ENCODE measurements around the gene RGL1. TPM values are rescaled to one million over a fixed set of nuclear protein-coding genes. Genes with fewer than 3 reads are reported as not detected.

RGL1 gene
- total and polyA plus RNA-seq, 9 of the 15 experiments (the other 6 are each of a cell fraction or from before 2014, with no cell fraction given) = under 0.01 to 0.07 (median 0.04) TPM

DNA sequence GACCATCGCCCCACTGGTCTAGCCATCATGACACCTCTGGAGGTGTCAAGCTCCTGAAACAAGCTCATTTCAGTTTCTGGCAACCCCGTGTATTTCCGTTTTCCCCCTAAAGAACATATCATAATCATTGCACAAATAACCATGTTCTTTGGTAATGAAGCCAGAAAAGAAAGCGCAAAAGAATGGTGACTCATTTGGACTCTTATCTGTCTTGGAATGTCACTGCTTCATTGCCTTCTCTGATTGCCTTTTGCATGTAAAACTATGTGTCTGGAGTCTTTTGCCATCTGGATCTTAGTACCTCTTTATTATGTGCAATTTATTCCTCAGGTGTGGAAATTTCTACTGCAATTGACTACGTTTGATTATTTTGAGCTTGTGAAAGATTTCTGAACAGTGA lies 122.1 kb downstream of the RGL1 start (continued):
- TF ChIP-seq, protein P1, sequence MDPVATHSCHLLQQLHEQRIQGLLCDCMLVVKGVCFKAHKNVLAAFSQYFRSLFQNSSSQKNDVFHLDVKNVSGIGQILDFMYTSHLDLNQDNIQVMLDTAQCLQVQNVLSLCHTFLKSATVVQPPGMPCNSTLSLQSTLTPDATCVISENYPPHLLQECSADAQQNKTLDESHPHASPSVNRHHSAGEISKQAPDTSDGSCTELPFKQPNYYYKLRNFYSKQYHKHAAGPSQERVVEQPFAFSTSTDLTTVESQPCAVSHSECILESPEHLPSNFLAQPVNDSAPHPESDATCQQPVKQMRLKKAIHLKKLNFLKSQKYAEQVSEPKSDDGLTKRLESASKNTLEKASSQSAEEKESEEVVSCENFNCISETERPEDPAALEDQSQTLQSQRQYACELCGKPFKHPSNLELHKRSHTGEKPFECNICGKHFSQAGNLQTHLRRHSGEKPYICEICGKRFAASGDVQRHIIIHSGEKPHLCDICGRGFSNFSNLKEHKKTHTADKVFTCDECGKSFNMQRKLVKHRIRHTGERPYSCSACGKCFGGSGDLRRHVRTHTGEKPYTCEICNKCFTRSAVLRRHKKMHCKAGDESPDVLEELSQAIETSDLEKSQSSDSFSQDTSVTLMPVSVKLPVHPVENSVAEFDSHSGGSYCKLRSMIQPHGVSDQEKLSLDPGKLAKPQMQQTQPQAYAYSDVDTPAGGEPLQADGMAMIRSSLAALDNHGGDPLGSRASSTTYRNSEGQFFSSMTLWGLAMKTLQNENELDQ (CRISPR knock-in tag; IDR thresholded peaks at IDR 0.05; ENCODE audit: borderline replicate concordance) = no peak
- TF ChIP-seq SOX6 (IDR thresholded peaks at IDR 0.05) (no peak), CBX5 (IDR thresholded peaks at IDR 0.05; ENCODE audit: borderline replicate concordance, low read depth) (no peak), ZBTB1 (CRISPR knock-in tag; IDR thresholded peaks at IDR 0.05; ENCODE audit: borderline replicate concordance, low read depth) (no peak), TRIM28 (IDR thresholded peaks at IDR 0.05) (no peak), ZNF212 (CRISPR knock-in tag; IDR thresholded peaks at IDR 0.05) (no peak)
- TF ChIP-seq, protein P2, sequence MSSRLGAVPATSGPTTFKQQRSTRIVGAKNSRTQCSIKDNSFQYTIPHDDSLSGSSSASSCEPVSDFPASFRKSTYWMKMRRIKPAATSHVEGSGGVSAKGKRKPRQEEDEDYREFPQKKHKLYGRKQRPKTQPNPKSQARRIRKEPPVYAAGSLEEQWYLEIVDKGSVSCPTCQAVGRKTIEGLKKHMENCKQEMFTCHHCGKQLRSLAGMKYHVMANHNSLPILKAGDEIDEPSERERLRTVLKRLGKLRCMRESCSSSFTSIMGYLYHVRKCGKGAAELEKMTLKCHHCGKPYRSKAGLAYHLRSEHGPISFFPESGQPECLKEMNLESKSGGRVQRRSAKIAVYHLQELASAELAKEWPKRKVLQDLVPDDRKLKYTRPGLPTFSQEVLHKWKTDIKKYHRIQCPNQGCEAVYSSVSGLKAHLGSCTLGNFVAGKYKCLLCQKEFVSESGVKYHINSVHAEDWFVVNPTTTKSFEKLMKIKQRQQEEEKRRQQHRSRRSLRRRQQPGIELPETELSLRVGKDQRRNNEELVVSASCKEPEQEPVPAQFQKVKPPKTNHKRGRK (tag; IDR thresholded peaks at IDR 0.05) = no peak
- TF ChIP-seq, protein P3, sequence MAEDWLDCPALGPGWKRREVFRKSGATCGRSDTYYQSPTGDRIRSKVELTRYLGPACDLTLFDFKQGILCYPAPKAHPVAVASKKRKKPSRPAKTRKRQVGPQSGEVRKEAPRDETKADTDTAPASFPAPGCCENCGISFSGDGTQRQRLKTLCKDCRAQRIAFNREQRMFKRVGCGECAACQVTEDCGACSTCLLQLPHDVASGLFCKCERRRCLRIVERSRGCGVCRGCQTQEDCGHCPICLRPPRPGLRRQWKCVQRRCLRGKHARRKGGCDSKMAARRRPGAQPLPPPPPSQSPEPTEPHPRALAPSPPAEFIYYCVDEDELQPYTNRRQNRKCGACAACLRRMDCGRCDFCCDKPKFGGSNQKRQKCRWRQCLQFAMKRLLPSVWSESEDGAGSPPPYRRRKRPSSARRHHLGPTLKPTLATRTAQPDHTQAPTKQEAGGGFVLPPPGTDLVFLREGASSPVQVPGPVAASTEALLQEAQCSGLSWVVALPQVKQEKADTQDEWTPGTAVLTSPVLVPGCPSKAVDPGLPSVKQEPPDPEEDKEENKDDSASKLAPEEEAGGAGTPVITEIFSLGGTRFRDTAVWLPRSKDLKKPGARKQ (CRISPR knock-in tag; IDR thresholded peaks at IDR 0.05) = no peak
- TF ChIP-seq, protein P4, sequence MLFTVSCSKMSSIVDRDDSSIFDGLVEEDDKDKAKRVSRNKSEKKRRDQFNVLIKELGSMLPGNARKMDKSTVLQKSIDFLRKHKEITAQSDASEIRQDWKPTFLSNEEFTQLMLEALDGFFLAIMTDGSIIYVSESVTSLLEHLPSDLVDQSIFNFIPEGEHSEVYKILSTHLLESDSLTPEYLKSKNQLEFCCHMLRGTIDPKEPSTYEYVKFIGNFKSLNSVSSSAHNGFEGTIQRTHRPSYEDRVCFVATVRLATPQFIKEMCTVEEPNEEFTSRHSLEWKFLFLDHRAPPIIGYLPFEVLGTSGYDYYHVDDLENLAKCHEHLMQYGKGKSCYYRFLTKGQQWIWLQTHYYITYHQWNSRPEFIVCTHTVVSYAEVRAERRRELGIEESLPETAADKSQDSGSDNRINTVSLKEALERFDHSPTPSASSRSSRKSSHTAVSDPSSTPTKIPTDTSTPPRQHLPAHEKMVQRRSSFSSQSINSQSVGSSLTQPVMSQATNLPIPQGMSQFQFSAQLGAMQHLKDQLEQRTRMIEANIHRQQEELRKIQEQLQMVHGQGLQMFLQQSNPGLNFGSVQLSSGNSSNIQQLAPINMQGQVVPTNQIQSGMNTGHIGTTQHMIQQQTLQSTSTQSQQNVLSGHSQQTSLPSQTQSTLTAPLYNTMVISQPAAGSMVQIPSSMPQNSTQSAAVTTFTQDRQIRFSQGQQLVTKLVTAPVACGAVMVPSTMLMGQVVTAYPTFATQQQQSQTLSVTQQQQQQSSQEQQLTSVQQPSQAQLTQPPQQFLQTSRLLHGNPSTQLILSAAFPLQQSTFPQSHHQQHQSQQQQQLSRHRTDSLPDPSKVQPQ (CRISPR knock-in tag; IDR thresholded peaks at IDR 0.05; ENCODE audit: borderline replicate concordance) = no peak

Data from K562 (cell line).